ENCODE measurements around the gene APBB2. TPM values are rescaled to one million over a fixed set of nuclear protein-coding genes. Genes with fewer than 3 reads are reported as not detected.

The APBB2 gene
- total RNA-seq, 4 donors from 2014 or later: 47.5 to 99.9 (median 57.5) TPM

- Histone ChIP-seq H3K9me3 (no peaks in the 10 kb centered on the region), H3K4me1 (no peaks in the 10 kb centered on the region), H3K36me3 (no peaks in the 10 kb centered on the region), H3K27me3 (no peaks in the 10 kb centered on the region), H3K27ac (no peak overlapping the region), H3K4me3 (no peak overlapping the region)
- TF ChIP-seq CTCF (IDR thresholded peaks at IDR 0.05) (no peak), POLR2A (IDR thresholded peaks at IDR 0.05) (no peak)
- no peak for DNase-seq
These were observed 344.2 kb downstream of the APBB2 start for GRCh38 chr4:40870150-40870549.

- Histone ChIP-seq H3K27me3 (no peaks in the 10 kb centered on the region), H3K9me3 (no peaks in the 10 kb centered on the region), H3K4me1 (no peaks in the 10 kb centered on the region), H3K4me3 (no peak overlapping the region), H3K27ac (no peak overlapping the region), H3K36me3 (no peaks in the 10 kb centered on the region)
- DNase-seq: no peak
- no peak for TF ChIP-seq CTCF (IDR thresholded peaks at IDR 0.05)
- no peak for TF ChIP-seq POLR2A (IDR thresholded peaks at IDR 0.05)
These were observed 348.6 kb downstream of the APBB2 start for GRCh38 chr4:40865696-40866095.

- Histone ChIP-seq H3K4me3 (no peak overlapping the region), H3K9me3 (no peaks in the 10 kb centered on the region), H3K4me1 (no peaks in the 10 kb centered on the region), H3K27me3 (no peaks in the 10 kb centered on the region), H3K27ac (no peak overlapping the region), H3K36me3 (no peaks in the 10 kb centered on the region)
- no peak for DNase-seq
- no peak for TF ChIP-seq POLR2A (IDR thresholded peaks at IDR 0.05)
- no peak for TF ChIP-seq CTCF (IDR thresholded peaks at IDR 0.05)
These were observed 349.8 kb downstream of the APBB2 start for GRCh38 chr4:40864531-40864930.

GRCh38 chr4:40858962-40859361, 355.4 kb downstream of the APBB2 start:
- TF ChIP-seq POLR2A (IDR thresholded peaks at IDR 0.05): no peak
- no peak for TF ChIP-seq CTCF (IDR thresholded peaks at IDR 0.05)
- Histone ChIP-seq H3K4me1 (peaks cover 0 to 9% (median 4%) of the 10 kb centered on the region in 4 donors), H3K27me3 (no peaks in the 10 kb centered on the region), H3K27ac (no peak overlapping the region), H3K4me3 (no peak overlapping the region), H3K36me3 (no peaks in the 10 kb centered on the region), H3K9me3 (no peaks in the 10 kb centered on the region)
- DNase-seq: no peak

GRCh38 chr4:40857956-40858355, 356.4 kb downstream of the APBB2 start:
- no peak for DNase-seq
- Histone ChIP-seq H3K27me3 (no peaks in the 10 kb centered on the region), H3K27ac (no peak overlapping the region), H3K4me1 (peaks cover 0 to 9% (median 4%) of the 10 kb centered on the region in 4 donors), H3K4me3 (no peak overlapping the region), H3K36me3 (no peaks in the 10 kb centered on the region), H3K9me3 (no peaks in the 10 kb centered on the region)
- TF ChIP-seq CTCF (IDR thresholded peaks at IDR 0.05) (no peak), POLR2A (IDR thresholded peaks at IDR 0.05) (no peak)

- peak; percentile 59 to 72 (median 69) for DNase-seq
- H3K27me3 ChIP-seq: no peaks in the 10 kb centered on the region
- H3K4me1 ChIP-seq: peaks cover 0 to 9% (median 4%) of the 10 kb centered on the region in 4 donors
- no peaks in the 10 kb centered on the region for H3K36me3 ChIP-seq
- H3K27ac ChIP-seq: no peak overlapping the region
- H3K4me3 ChIP-seq: peak overlapping the region; percentile 19 to 39 (median 30)
- TF ChIP-seq POLR2A (IDR thresholded peaks at IDR 0.05) (no peak), CTCF (IDR thresholded peaks at IDR 0.05) (no peak)
- no peaks in the 10 kb centered on the region for H3K9me3 ChIP-seq
These were observed 357.4 kb downstream of the APBB2 start for GRCh38 chr4:40856840-40857362.
